WTC11 (cell line): ENCODE measurements around the gene ARHGEF12. TPM values are rescaled to one million over a fixed set of nuclear protein-coding genes. Genes with fewer than 3 reads are reported as not detected.

ENCODE experiments used
- ATAC-seq: fragments of 200-7000 bp; cut with Tn5 transposase; 2 replicates; pipeline ENCODE4 v1.10.0; 2021; ENCODE audit warnings: mild to moderate bottlenecking, moderate library complexity
- CTCF ChIA-PET: fragments of 300-600 bp; sonication (Branson Sonifier 250); formaldehyde crosslinking; loops from one replicate; lab custom pipeline; 2021; ENCODE audit warnings: antibody characterized with exemption; lab: Charles Lee
- POLR2A ChIA-PET: fragments of 350-600 bp; sonication (Branson Sonifier 250); formaldehyde crosslinking; loops from one replicate; lab custom pipeline; 2021; ENCODE audit warnings: antibody characterized with exemption; lab: Charles Lee
- DNase-seq: peaks from one replicate; pipeline ENCODE4 v3.0.0; 2021; ENCODE audit warnings: low spot score
- H3K27ac Mint-ChIP-seq: 2 replicates; pipeline ENCODE4 v1.8.0; 2021; ENCODE audit warnings: mixed read lengths
- H3K27me3 Mint-ChIP-seq: 2 replicates; pipeline ENCODE4 v1.8.0; 2021; ENCODE audit warnings: low read depth, mild to moderate bottlenecking, moderate library complexity, mixed read lengths
- H3K36me3 Mint-ChIP-seq: 2 replicates; pipeline ENCODE4 v1.8.0; 2021; ENCODE audit warnings: mixed read lengths
- H3K4me1 Mint-ChIP-seq: 2 replicates; pipeline ENCODE4 v1.8.0; 2022; ENCODE audit warnings: mixed read lengths
- H3K4me3 Mint-ChIP-seq: 2 replicates; pipeline ENCODE4 v1.8.0; 2021; ENCODE audit warnings: mild to moderate bottlenecking, moderate library complexity, mixed read lengths
- H3K9me3 Mint-ChIP-seq: 2 replicates; pipeline ENCODE4 v1.8.0; 2021; ENCODE audit warnings: mixed read lengths
- CREM ChIP-seq: sonication (generic); formaldehyde crosslinking; IDR thresholded peaks from 2 replicates; pipeline ENCODE4 v1.8.1; 2022; ENCODE audit warnings: mild to moderate bottlenecking, missing genetic modification reagents, moderate library complexity
- ELF4 ChIP-seq: sonication (generic); formaldehyde crosslinking; IDR thresholded peaks from 2 replicates; pipeline ENCODE4 v1.8.1; 2022; ENCODE audit warnings: low read depth, mild to moderate bottlenecking, moderate library complexity, missing genetic modification reagents
- GTF2I ChIP-seq: fragments of 250-450 bp; sonication (Bioruptor Pico); conservative IDR thresholded peaks from 2 replicates; pipeline ENCODE4 v1.4.0; 2021; ENCODE audit warnings: mild to moderate bottlenecking
- RELA ChIP-seq: sonication (generic); formaldehyde crosslinking; IDR thresholded peaks from 2 replicates; pipeline ENCODE4 v1.8.1; 2022; ENCODE audit warnings: missing genetic modification reagents, mild to moderate bottlenecking, borderline replicate concordance
- RORB ChIP-seq: fragments of 250-450 bp; sonication (Bioruptor Pico); IDR thresholded peaks from 2 replicates; pipeline ENCODE4 v1.9.0; 2021; ENCODE audit warnings: mild to moderate bottlenecking
- SOX15 ChIP-seq: fragments of 250-450 bp; sonication (Bioruptor Pico); IDR thresholded peaks from 2 replicates; pipeline ENCODE4 v1.9.0; 2021; ENCODE audit warnings: mild to moderate bottlenecking
- TEAD1 ChIP-seq: sonication (generic); formaldehyde crosslinking; IDR thresholded peaks from 2 replicates; pipeline ENCODE4 v1.8.0; 2022; ENCODE audit warnings: mild to moderate bottlenecking, missing genetic modification reagents
- ZNF121 ChIP-seq: sonication (generic); formaldehyde crosslinking; IDR thresholded peaks from 2 replicates; pipeline ENCODE4 v1.8.0; 2023; ENCODE audit warnings: missing genetic modification reagents
- total RNA-seq: library from RNA; stranded (reverse); gene quantifications from 3 replicates; pipeline ENCODE4 v1.2.3, GENCODE V29; 2021
- TF ChIP-seq, protein P1 (sequence below): sonication (generic); formaldehyde crosslinking; IDR thresholded peaks from 2 replicates; pipeline ENCODE4 v1.8.1; 2023; ENCODE audit warnings: mild to moderate bottlenecking, missing genetic modification reagents
- TF ChIP-seq, protein P2 (sequence below): fragments of 250-450 bp; sonication (Bioruptor Pico); IDR thresholded peaks from 2 replicates; pipeline ENCODE4 v1.9.0; 2021; ENCODE audit warnings: mild to moderate bottlenecking
- TF ChIP-seq, protein P3 (sequence below): sonication (generic); formaldehyde crosslinking; IDR thresholded peaks from 2 replicates; pipeline ENCODE4 v1.8.1; 2022; ENCODE audit warnings: low read depth, mild to moderate bottlenecking, moderate library complexity, missing genetic modification reagents, borderline replicate concordance
- TF ChIP-seq, protein P4 (sequence below): sonication (generic); formaldehyde crosslinking; conservative IDR thresholded peaks from 2 replicates; pipeline ENCODE4 v1.8.1; 2022; ENCODE audit warnings: mild to moderate bottlenecking, missing genetic modification reagents
- TF ChIP-seq, protein P5 (sequence below): sonication (generic); formaldehyde crosslinking; IDR thresholded peaks from 2 replicates; pipeline ENCODE4 v1.8.1; 2022; ENCODE audit warnings: mild to moderate bottlenecking, missing genetic modification reagents, moderate library complexity, borderline replicate concordance
- TF ChIP-seq, protein P6 (sequence below): sonication (generic); formaldehyde crosslinking; IDR thresholded peaks from 2 replicates; pipeline ENCODE4 v1.8.1; 2022; ENCODE audit warnings: missing genetic modification reagents, borderline replicate concordance
- TF ChIP-seq, protein P7 (sequence below): sonication (generic); formaldehyde crosslinking; IDR thresholded peaks from 2 replicates; pipeline ENCODE4 v1.8.1; 2022; ENCODE audit warnings: low read depth, missing genetic modification reagents, borderline replicate concordance
- TF ChIP-seq, protein P8 (sequence below): sonication (generic); formaldehyde crosslinking; IDR thresholded peaks from 2 replicates; pipeline ENCODE4 v1.8.0; 2023; ENCODE audit warnings: missing genetic modification reagents, mild to moderate bottlenecking, borderline replicate concordance
- TF ChIP-seq, protein P9 (sequence below): fragments of 250-450 bp; sonication (Bioruptor Pico); conservative IDR thresholded peaks from 2 replicates; pipeline ENCODE4 v1.9.0; 2021; ENCODE audit warnings: mild to moderate bottlenecking
- TF ChIP-seq, protein P10 (sequence below): fragments of 250-450 bp; sonication (Bioruptor Pico); IDR thresholded peaks from 2 replicates; pipeline ENCODE4 v2.1.2; 2022; ENCODE audit warnings: mild to moderate bottlenecking, moderate library complexity

ARHGEF12 gene
- total RNA-seq, 1 experiment from 2014 or later = 35.8 TPM

DNA sequence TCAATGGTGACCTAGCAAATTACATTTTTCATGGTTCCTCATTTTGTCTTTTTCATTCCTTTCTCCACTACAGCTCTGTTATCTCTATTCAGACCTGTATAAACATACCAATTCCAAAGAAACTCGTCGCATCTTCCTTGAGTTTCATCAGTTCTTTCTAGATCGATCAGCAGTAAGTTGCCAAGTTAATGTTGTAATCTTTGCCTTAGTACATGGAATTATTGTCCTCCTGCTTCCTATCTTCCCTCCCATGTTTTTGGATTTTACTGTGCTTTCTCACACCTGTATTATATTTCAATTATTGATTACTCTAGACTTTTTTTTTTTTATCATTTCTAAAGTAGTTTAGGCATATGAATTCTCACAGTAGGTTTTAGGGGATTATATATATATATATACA lies 105.8 kb downstream of the ARHGEF12 start:
- H3K36me3 Mint-ChIP-seq = peaks cover 12% of the 10 kb centered on the region
- H3K9me3 Mint-ChIP-seq = no peaks in the 10 kb centered on the region
- no peak overlapping the region for H3K4me3 Mint-ChIP-seq
- ChIA-PET CTCF (interaction anchor here (0.6 to 1.2 kb wide), 2 partner anchors 25 to 261 kb away, joined by 3 read pairs; no protein-coding TSS in a partner anchor), POLR2A (no interaction called here)
- peak overlapping the region; percentile 37; the same call in 1 of the 2 replicates for H3K27ac Mint-ChIP-seq
- H3K27me3 Mint-ChIP-seq = no peaks in the 10 kb centered on the region
- no peak for DNase-seq
- TF ChIP-seq, protein P1, sequence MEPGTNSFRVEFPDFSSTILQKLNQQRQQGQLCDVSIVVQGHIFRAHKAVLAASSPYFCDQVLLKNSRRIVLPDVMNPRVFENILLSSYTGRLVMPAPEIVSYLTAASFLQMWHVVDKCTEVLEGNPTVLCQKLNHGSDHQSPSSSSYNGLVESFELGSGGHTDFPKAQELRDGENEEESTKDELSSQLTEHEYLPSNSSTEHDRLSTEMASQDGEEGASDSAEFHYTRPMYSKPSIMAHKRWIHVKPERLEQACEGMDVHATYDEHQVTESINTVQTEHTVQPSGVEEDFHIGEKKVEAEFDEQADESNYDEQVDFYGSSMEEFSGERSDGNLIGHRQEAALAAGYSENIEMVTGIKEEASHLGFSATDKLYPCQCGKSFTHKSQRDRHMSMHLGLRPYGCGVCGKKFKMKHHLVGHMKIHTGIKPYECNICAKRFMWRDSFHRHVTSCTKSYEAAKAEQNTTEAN = no peak
- ATAC-seq = no peak
- H3K4me1 Mint-ChIP-seq = no peaks in the 10 kb centered on the region

DNA sequence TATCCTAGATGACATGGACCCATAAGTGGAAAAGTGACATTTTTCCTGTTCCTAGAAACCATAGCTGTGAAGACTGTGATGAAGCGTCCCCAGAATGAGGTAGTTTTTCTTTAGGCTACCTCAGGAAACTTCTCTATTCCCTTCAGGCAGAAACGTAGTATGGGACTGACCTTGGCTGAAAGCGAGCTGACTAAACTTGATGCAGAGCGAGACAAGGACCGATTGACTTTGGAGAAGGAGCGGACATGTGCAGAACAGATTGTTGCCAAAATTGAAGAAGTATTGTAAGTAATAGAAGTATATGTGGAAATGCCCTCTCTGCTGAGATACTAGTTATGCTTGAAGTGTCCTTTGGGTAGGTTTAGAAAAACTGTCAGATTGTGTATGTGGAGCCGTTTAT lies 110.6 kb downstream of the ARHGEF12 start:
- peaks cover 6% of the 10 kb centered on the region for H3K4me1 Mint-ChIP-seq
- H3K36me3 Mint-ChIP-seq = peaks cover 46% of the 10 kb centered on the region
- ChIA-PET CTCF (interaction anchor here (0.6 to 1.4 kb wide), 2 partner anchors 238 to 1302 kb away, joined by 4 to 5 read pairs; no protein-coding TSS in a partner anchor), POLR2A (no interaction called here)
- DNase-seq = no peak
- H3K4me3 Mint-ChIP-seq = no peak overlapping the region
- H3K27ac Mint-ChIP-seq = no peak overlapping the region
- TF ChIP-seq, protein P2, sequence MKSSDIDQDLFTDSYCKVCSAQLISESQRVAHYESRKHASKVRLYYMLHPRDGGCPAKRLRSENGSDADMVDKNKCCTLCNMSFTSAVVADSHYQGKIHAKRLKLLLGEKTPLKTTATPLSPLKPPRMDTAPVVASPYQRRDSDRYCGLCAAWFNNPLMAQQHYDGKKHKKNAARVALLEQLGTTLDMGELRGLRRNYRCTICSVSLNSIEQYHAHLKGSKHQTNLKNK (CRISPR knock-in tag) = no peak
- TF ChIP-seq, protein P3, sequence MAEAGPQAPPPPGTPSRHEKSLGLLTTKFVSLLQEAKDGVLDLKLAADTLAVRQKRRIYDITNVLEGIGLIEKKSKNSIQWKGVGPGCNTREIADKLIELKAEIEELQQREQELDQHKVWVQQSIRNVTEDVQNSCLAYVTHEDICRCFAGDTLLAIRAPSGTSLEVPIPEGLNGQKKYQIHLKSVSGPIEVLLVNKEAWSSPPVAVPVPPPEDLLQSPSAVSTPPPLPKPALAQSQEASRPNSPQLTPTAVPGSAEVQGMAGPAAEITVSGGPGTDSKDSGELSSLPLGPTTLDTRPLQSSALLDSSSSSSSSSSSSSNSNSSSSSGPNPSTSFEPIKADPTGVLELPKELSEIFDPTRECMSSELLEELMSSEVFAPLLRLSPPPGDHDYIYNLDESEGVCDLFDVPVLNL (CRISPR knock-in tag) = no peak
- TF ChIP-seq CREM (CRISPR knock-in tag) (no peak), RELA (CRISPR knock-in tag) (no peak), RORB (CRISPR knock-in tag) (no peak), SOX15 (CRISPR knock-in tag) (no peak), ZNF121 (CRISPR knock-in tag) (no peak), GTF2I (CRISPR knock-in tag) (no peak), ELF4 (CRISPR knock-in tag) (no peak), TEAD1 (no peak)
- TF ChIP-seq, protein P4, sequence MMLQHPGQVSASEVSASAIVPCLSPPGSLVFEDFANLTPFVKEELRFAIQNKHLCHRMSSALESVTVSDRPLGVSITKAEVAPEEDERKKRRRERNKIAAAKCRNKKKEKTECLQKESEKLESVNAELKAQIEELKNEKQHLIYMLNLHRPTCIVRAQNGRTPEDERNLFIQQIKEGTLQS (CRISPR knock-in tag) = no peak
- TF ChIP-seq, protein P5, sequence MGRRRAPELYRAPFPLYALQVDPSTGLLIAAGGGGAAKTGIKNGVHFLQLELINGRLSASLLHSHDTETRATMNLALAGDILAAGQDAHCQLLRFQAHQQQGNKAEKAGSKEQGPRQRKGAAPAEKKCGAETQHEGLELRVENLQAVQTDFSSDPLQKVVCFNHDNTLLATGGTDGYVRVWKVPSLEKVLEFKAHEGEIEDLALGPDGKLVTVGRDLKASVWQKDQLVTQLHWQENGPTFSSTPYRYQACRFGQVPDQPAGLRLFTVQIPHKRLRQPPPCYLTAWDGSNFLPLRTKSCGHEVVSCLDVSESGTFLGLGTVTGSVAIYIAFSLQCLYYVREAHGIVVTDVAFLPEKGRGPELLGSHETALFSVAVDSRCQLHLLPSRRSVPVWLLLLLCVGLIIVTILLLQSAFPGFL (CRISPR knock-in tag) = no peak
- TF ChIP-seq, protein P6, sequence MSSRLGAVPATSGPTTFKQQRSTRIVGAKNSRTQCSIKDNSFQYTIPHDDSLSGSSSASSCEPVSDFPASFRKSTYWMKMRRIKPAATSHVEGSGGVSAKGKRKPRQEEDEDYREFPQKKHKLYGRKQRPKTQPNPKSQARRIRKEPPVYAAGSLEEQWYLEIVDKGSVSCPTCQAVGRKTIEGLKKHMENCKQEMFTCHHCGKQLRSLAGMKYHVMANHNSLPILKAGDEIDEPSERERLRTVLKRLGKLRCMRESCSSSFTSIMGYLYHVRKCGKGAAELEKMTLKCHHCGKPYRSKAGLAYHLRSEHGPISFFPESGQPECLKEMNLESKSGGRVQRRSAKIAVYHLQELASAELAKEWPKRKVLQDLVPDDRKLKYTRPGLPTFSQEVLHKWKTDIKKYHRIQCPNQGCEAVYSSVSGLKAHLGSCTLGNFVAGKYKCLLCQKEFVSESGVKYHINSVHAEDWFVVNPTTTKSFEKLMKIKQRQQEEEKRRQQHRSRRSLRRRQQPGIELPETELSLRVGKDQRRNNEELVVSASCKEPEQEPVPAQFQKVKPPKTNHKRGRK = no peak
- TF ChIP-seq, protein P7, sequence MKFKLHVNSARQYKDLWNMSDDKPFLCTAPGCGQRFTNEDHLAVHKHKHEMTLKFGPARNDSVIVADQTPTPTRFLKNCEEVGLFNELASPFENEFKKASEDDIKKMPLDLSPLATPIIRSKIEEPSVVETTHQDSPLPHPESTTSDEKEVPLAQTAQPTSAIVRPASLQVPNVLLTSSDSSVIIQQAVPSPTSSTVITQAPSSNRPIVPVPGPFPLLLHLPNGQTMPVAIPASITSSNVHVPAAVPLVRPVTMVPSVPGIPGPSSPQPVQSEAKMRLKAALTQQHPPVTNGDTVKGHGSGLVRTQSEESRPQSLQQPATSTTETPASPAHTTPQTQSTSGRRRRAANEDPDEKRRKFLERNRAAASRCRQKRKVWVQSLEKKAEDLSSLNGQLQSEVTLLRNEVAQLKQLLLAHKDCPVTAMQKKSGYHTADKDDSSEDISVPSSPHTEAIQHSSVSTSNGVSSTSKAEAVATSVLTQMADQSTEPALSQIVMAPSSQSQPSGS (CRISPR knock-in tag) = no peak
- TF ChIP-seq, protein P8, sequence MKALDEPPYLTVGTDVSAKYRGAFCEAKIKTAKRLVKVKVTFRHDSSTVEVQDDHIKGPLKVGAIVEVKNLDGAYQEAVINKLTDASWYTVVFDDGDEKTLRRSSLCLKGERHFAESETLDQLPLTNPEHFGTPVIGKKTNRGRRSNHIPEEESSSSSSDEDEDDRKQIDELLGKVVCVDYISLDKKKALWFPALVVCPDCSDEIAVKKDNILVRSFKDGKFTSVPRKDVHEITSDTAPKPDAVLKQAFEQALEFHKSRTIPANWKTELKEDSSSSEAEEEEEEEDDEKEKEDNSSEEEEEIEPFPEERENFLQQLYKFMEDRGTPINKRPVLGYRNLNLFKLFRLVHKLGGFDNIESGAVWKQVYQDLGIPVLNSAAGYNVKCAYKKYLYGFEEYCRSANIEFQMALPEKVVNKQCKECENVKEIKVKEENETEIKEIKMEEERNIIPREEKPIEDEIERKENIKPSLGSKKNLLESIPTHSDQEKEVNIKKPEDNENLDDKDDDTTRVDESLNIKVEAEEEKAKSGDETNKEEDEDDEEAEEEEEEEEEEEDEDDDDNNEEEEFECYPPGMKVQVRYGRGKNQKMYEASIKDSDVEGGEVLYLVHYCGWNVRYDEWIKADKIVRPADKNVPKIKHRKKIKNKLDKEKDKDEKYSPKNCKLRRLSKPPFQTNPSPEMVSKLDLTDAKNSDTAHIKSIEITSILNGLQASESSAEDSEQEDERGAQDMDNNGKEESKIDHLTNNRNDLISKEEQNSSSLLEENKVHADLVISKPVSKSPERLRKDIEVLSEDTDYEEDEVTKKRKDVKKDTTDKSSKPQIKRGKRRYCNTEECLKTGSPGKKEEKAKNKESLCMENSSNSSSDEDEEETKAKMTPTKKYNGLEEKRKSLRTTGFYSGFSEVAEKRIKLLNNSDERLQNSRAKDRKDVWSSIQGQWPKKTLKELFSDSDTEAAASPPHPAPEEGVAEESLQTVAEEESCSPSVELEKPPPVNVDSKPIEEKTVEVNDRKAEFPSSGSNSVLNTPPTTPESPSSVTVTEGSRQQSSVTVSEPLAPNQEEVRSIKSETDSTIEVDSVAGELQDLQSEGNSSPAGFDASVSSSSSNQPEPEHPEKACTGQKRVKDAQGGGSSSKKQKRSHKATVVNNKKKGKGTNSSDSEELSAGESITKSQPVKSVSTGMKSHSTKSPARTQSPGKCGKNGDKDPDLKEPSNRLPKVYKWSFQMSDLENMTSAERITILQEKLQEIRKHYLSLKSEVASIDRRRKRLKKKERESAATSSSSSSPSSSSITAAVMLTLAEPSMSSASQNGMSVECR (CRISPR knock-in tag) = no peak
- TF ChIP-seq, protein P9, sequence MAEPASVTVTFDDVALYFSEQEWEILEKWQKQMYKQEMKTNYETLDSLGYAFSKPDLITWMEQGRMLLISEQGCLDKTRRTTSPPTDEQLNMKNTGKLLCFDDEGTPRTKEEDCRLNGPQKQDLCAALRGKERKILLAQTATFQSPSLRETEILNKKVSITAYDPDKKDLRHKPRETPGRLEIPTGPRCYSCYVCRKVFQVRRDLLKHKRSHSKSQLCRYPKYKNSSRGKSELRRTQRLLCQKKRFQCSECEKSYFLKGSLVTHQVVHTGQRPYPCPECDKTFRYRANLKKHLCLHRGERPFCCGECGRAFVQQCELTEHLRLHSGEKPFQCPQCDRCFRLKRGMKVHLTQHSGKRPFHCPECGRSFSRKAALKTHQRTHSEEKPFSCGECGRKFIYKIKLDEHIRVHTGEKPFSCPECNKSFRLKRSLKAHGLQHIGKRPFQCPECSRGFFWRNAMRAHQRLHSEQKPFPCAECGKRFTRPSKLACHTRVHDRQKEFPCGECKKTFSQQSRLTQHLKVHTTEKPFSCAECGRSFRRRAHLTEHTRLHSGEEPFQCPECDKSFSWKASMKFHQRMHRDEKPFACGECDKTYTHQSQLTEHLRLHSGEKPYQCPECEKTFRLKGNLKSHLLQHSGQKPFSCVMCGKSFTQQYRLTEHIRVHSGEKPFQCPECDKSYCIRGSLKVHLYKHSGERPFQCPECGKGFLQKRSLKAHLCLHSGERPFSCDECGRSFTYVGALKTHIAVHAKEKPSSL = no peak
- TF ChIP-seq, protein P10, sequence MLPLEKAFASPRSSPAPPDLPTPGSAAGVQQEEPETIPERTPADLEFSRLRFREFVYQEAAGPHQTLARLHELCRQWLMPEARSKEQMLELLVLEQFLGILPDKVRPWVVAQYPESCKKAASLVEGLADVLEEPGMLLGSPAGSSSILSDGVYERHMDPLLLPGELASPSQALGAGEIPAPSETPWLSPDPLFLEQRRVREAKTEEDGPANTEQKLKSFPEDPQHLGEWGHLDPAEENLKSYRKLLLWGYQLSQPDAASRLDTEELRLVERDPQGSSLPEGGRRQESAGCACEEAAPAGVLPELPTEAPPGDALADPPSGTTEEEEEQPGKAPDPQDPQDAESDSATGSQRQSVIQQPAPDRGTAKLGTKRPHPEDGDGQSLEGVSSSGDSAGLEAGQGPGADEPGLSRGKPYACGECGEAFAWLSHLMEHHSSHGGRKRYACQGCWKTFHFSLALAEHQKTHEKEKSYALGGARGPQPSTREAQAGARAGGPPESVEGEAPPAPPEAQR (CRISPR knock-in tag) = no peak
- TF ChIP-seq, all 79 proteins: peak for 0
- Mint-ChIP-seq H3K27me3 (no peaks in the 10 kb centered on the region), H3K9me3 (no peaks in the 10 kb centered on the region)
- no peak for ATAC-seq
